Activated CD4-positive, alpha-beta T cell treated with anti-CD3 and anti-CD28 coated beads for 4 hours (primary cell): ENCODE results near the gene BFAR.
"Not testable (repeated sequence)": the region's sequence is repeated elsewhere in the genome, so short reads cannot be mapped to it uniquely, and the experiment has no call there.

Experiments used
- DNase-seq, 2 donors: peaks; one replicate each; pipeline ENCODE4 v3.0.0-alpha.2; 2020

The BFAR gene

DNA sequence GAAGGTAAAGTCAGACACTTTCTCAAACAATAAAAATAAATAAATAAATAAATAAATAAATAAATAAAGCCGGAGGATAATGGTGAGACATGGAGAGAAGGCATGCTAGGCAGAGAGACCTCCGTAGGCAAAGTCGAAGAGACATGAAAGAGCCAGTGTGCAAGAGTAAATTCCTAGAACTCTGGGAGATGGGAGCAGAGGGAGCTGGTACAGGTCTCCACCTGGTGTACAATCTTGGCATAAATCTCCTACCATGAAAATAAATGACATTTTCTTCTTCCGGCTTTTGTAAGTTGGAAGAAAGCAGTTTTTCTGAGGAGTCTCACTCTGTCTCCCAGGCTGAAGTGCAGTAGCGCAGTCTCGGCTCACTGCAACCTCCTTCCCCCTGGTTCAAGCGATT lies 69.1 kb downstream of the BFAR start:
- DNase-seq = not testable (repeated sequence)

DNA sequence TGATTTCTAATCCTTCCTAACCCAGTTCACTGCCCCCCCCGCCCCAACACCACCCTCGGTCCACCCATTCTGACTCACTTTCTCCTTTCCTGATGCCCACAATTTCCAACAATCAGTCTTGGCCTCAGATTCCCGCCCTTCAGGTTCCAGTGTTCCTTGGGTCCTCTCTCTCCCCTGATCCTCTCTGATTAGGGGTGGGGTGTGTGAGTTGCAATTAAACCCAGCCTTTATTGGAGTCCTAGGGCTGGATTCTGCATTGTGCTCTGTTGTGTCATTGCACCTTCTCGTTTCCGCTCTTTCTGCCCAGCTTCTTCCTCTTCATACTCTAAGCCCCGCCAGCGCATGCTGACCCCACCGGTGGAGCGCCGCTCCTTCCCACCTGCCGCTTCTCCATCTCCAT lies 69.9 kb downstream of the BFAR start:
- not testable (repeated sequence) for DNase-seq

DNA sequence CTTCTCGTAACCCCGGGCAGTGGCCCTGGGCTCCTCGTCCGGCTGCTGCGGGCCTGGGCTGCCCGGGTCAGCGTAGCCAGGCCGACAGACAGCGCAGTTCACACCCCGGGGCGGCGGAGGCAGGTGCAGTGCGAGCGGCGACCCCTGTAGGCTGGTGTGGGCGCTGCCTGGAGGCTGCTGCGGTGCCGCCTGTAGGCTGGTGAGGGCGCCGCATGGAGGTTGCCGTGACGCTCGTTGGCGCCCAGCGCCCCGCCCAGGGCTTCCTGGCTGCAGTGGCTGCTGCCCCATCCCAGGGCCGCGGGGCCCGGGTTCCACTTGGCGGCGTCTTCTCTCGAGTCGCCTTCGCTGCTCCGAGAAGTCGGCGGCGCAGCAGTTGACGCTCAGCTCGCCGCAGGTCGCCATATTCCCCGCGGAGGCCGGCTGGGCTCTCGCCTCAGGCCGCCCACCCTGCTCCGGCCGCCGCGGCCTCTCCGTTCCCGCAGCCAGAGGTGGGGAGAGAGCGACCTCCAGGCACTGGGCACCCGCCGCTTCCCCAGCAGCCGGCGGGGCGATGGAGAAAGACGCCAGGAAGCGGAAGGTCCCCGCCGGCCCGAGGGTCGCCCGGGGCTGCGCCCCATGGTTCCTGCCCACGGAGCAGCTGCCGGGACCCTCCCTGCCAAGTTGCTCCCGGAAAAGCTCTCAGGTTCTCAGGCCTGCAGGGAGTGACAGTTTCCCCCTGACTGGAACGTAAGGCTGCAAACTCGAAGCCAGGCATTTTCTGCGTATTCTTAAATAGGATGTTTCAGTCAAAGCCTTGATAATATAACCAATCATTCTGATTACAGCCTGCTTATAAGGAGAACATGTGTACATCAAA lies 70.6 kb downstream of the BFAR start, which contains the start of gene NPIPA3:
Gene NPIPA3, plus strand, starts transcription at position 256 of the 856 bp plus-strand sequence. CDS start 5,533 bp downstream, outside the sequence.
- not testable (repeated sequence) for DNase-seq
